Lung (tissue), 12 donors: ENCODE results near the gene MEF2C. TPM values are rescaled to one million over a fixed set of nuclear protein-coding genes. Genes with fewer than 3 reads are reported as not detected.

Experiments
- ATAC-seq: fragments of 200-7000 bp; cut with Tn5 transposase; one replicate; pipeline ENCODE4 v1.9.1; 2020; ENCODE audit warnings: moderate number of reproducible peaks; ENCODE audit not compliant: insufficient read depth, low FRiP score
- DNase-seq, 3 donors: peaks; one replicate each; pipeline ENCODE4 v3.0.0-alpha.2; 2013 to 2017
- H3K27ac ChIP-seq, 2 donors: one replicate each; pipeline ENCODE4 v1.5.1; 2013; ENCODE audit warnings: mild to moderate bottlenecking in 2 of 2, moderate library complexity in 2 of 2, control low read depth in 1 of 2, inconsistent platforms in 1 of 2, low read depth in 1 of 2, low read length in 1 of 2
- H3K27me3 ChIP-seq, 3 donors: one replicate each; pipeline ENCODE4 v1.5.1; 2013; ENCODE audit warnings: low read length in 2 of 3; ENCODE audit not compliant: control insufficient read depth in 3 of 3, insufficient read depth in 3 of 3
- H3K36me3 ChIP-seq, 4 donors: one replicate each; pipeline ENCODE4 v1.5.1; 2013; ENCODE audit warnings: low read length in 4 of 4, mild to moderate bottlenecking in 1 of 4, moderate library complexity in 1 of 4; ENCODE audit not compliant: control insufficient read depth in 4 of 4, insufficient read depth in 4 of 4
- H3K4me1 ChIP-seq, 5 donors: one replicate each; pipeline ENCODE4 v1.5.1; 2013; ENCODE audit warnings: low read length in 5 of 5, mild to moderate bottlenecking in 2 of 5, moderate library complexity in 1 of 5; ENCODE audit not compliant: control insufficient read depth in 5 of 5, insufficient read depth in 5 of 5
- H3K4me3 ChIP-seq: one replicate; pipeline ENCODE4 v1.5.1; 2013; ENCODE audit warnings: mild to moderate bottlenecking, control low read depth, moderate library complexity
- H3K9ac ChIP-seq, 2 donors: one replicate each; pipeline ENCODE4 v1.5.1; 2013; ENCODE audit warnings: low read length in 2 of 2, control low read depth in 1 of 2; ENCODE audit not compliant: insufficient read depth in 1 of 2
- H3K9me3 ChIP-seq, 4 donors: one replicate each; pipeline ENCODE4 v1.5.1; 2013; ENCODE audit warnings: low read length in 3 of 4, mild to moderate bottlenecking in 1 of 4, moderate library complexity in 1 of 4; ENCODE audit not compliant: control insufficient read depth in 4 of 4, insufficient read depth in 3 of 4
- CTCF ChIP-seq: IDR thresholded peaks from 2 replicates; pipeline ENCODE4 v1.5.1; 2012; ENCODE audit warnings: mild to moderate bottlenecking; ENCODE audit errors: control extremely low read depth, extremely low read depth
- whole genome bisulfite sequencing, 2 donors: extraction: QIAGEN DNeasy Blood & Tissue Kit; methylation state at CpG; one replicate each; pipeline ENCODE4 v1.1.7; 2013; 5-methylcytosine and 5-hydroxymethylcytosine counted together
- polyA plus RNA-seq, 2 donors: library from polyadenylated mRNA; stranded (reverse); fragments of 200-250 nt; gene quantifications; one replicate each; pipeline ENCODE4 v1.2.1, GENCODE V29; 2013
- total RNA-seq, 2 donors: library from RNA; depleted of rRNA in 1 of 2; stranded (reverse); fragments of >200 nt in 1 of 2; gene quantifications; one replicate each; pipeline ENCODE4 v1.2.1, GENCODE V29; 2014 to 2021
- donor health status: control.
- donor health status: control.
- donor health status: Bipolar disorder and iron deficiency.
- donor health status: healthy.
- donor health status: DM: yes; HTN: yes; CAD: no.

MEF2C gene
- total and polyA plus RNA-seq, 4 donors: 9.1 to 138 (median 28.8) TPM

DNA sequence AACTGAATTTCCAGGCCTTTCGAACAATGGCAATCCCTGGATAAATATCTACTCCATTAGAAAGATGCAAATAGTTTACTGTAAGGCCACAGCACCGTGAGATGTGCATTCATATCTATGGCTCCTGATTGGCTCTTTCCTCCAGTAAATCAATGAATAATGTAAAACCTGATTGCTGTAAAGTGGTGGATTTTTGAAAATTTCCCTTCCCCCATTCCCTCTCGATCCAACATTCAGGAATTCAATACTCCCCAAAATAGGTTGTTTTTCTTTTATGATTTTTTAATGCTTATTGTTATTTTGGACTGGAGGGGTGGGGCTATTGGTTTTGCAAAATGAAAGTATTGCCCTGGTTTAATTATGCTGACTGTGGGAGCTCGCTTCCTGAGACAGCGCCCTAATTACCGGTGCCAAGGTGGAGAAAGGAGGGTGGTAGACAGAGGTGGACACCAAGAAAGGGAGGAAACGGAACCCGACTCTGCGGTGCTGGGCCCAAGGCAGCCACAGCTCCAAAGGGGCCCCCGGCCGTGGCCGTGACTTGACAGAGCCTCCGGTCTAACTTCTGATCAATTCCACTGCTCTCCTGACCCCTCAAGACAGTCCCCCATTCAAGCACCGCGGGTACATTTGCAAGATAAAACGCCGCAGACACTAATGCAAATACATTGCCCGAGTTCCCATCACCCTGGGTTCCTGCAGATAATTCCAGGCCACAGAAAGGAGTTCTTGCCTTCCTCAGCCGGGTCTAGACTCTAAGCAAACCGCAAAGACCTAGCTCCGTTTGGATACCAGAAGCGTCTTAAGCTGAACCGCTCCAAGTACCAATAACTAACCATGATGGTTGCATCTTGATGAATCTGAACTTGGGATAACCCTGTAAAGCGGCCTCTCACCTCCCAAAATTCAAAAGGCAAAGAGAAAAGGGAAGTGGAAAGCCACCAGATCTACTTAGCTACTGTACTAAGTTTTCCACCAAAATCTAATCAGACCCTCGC, 211.2 kb downstream of the MEF2C start:
- Histone ChIP-seq H3K27me3 (peaks cover 24 to 97% (median 91%) of the 10 kb centered on the region in 3 donors), H3K4me1 (peaks cover 0 to 25% (median 11%) of the 10 kb centered on the region in 5 donors), H3K9ac (no peak overlapping the region), H3K4me3 (no peak overlapping the region), H3K36me3 (no peaks in the 10 kb centered on the region), H3K9me3 (peaks cover 0 to 22% (median 0%) of the 10 kb centered on the region in 4 donors), H3K27ac (no peak overlapping the region)
- no peak for ATAC-seq
- TF ChIP-seq CTCF: no peak
- DNase-seq: peak in 1 of 3 donors; percentile 16
- WGBS, 2 donors: 5 to 8% methylated on average over 25 of the region's 25 CpGs

GRCh38 chr5:88671106-88671504, 211.9 kb downstream of the MEF2C start:
- Histone ChIP-seq H3K27me3 (peaks cover 22 to 97% (median 93%) of the 10 kb centered on the region in 3 donors), H3K4me3 (no peak overlapping the region), H3K4me1 (peaks cover 0 to 28% (median 11%) of the 10 kb centered on the region in 5 donors), H3K36me3 (no peaks in the 10 kb centered on the region), H3K9me3 (peaks cover 0 to 22% (median 0%) of the 10 kb centered on the region in 4 donors), H3K9ac (no peak overlapping the region), H3K27ac (no peak overlapping the region)
- WGBS, 2 donors: 2 to 3% methylated on average over 1 of the region's 1 CpG
- no peak for DNase-seq
- no peak for ATAC-seq
- TF ChIP-seq CTCF: no peak

DNA sequence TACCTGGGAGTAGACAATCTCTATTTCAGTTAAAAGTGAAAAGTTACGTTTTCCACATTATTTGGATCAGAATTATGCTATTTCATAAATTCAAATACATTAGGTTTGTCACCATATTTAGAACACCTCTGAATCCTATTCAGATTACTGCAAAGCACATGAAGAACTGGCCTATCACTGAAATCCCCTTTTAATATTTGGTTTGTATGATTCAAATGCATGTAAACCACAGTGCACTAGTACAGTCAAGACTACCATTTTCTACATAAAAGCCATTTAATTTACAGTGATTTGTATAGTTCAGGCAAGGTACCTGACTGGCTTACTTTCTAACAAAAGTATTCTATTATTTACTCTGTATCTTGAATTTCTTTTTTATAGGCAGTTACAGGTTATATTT, 212.5 kb downstream of the MEF2C start:
- no peak for ATAC-seq
- no peak for DNase-seq
- no peak overlapping the region for H3K4me3 ChIP-seq
- H3K9me3 ChIP-seq: peaks cover 0 to 19% (median 0%) of the 10 kb centered on the region in 4 donors
- WGBS, 2 donors: 62 to 71% methylated on average over 1 of the region's 1 CpG
- H3K27me3 ChIP-seq: peaks cover 22 to 97% (median 93%) of the 10 kb centered on the region in 3 donors
- peaks cover 0 to 23% (median 11%) of the 10 kb centered on the region in 5 donors for H3K4me1 ChIP-seq
- no peak overlapping the region for H3K9ac ChIP-seq
- no peak overlapping the region for H3K27ac ChIP-seq
- no peak for TF ChIP-seq CTCF
- no peaks in the 10 kb centered on the region for H3K36me3 ChIP-seq
